GM21515 (cell line): ENCODE data around the gene SKOR1.

Source experiments
- ATAC-seq: cut with Tn5 transposase; IDR thresholded peaks from one replicate; pipeline ENCODE4 v1.9.1; 2021; ENCODE audit not compliant: unreplicated experiment

The SKOR1 gene

GRCh38 chr15:67794832-67795574 is 30.3 kb upstream of the SKOR1 start:
- ATAC-seq = no peak

- no peak for ATAC-seq
These were observed 28.8 kb upstream of the SKOR1 start for GRCh38 chr15:67796196-67797127.

GRCh38 chr15:67799801-67800205 is 25.5 kb upstream of the SKOR1 start:
- no peak for ATAC-seq

- ATAC-seq = no peak
These were observed 24.2 kb upstream of the SKOR1 start for GRCh38 chr15:67801142-67801541.

GRCh38 chr15:67801926-67802914 is 23.1 kb upstream of the SKOR1 start:
- no peak for ATAC-seq

- ATAC-seq = no peak
These were observed 22.0 kb upstream of the SKOR1 start for GRCh38 chr15:67803299-67803698.

GRCh38 chr15:67803996-67804843 is 21.1 kb upstream of the SKOR1 start:
- no peak for ATAC-seq

- ATAC-seq = no peak
These were observed 20.2 kb upstream of the SKOR1 start for GRCh38 chr15:67805008-67805665.

- no peak for ATAC-seq
These were observed 19.4 kb upstream of the SKOR1 start for GRCh38 chr15:67805666-67806516.

GRCh38 chr15:67806536-67806935 is 18.8 kb upstream of the SKOR1 start:
- ATAC-seq = no peak

GRCh38 chr15:67807141-67807540 is 18.2 kb upstream of the SKOR1 start:
- ATAC-seq = no peak

- no peak for ATAC-seq
These were observed 17.5 kb upstream of the SKOR1 start for GRCh38 chr15:67807836-67808235.

- no peak for ATAC-seq
These were observed 16.5 kb upstream of the SKOR1 start for GRCh38 chr15:67808821-67809220.

GRCh38 chr15:67809441-67809840 is 15.9 kb upstream of the SKOR1 start:
- ATAC-seq = no peak

GRCh38 chr15:67809866-67810265 is 15.4 kb upstream of the SKOR1 start:
- no peak for ATAC-seq

GRCh38 chr15:67812241-67812644 is 13.1 kb upstream of the SKOR1 start:
- ATAC-seq = no peak

- ATAC-seq = no peak
These were observed 12.1 kb upstream of the SKOR1 start for GRCh38 chr15:67813104-67813634.

GRCh38 chr15:67815036-67815592 is 10.2 kb upstream of the SKOR1 start:
- ATAC-seq = no peak
